Neural cell (in vitro differentiated cells): ENCODE results near the gene INPP5A.

ENCODE experiments used
- EP300 ChIP-seq: fragments of 450-650 bp; conservative IDR thresholded peaks from 2 replicates; pipeline ENCODE4 v1.6.1; 2014; ENCODE audit warnings: antibody characterized with exemption, mild to moderate bottlenecking, moderate library complexity; ENCODE audit not compliant: poor library complexity, severe bottlenecking
- EZH2 ChIP-seq: fragments of 200-600, 300-800 bp; shearing (Covaris generic), sonication (generic); IDR thresholded peaks from 2 replicates; pipeline ENCODE4 v1.6.1; 2014; ENCODE audit warnings: antibody characterized with exemption, low read length, borderline replicate concordance, mild to moderate bottlenecking; ENCODE audit not compliant: insufficient read depth, poor library complexity, severe bottlenecking

DNA sequence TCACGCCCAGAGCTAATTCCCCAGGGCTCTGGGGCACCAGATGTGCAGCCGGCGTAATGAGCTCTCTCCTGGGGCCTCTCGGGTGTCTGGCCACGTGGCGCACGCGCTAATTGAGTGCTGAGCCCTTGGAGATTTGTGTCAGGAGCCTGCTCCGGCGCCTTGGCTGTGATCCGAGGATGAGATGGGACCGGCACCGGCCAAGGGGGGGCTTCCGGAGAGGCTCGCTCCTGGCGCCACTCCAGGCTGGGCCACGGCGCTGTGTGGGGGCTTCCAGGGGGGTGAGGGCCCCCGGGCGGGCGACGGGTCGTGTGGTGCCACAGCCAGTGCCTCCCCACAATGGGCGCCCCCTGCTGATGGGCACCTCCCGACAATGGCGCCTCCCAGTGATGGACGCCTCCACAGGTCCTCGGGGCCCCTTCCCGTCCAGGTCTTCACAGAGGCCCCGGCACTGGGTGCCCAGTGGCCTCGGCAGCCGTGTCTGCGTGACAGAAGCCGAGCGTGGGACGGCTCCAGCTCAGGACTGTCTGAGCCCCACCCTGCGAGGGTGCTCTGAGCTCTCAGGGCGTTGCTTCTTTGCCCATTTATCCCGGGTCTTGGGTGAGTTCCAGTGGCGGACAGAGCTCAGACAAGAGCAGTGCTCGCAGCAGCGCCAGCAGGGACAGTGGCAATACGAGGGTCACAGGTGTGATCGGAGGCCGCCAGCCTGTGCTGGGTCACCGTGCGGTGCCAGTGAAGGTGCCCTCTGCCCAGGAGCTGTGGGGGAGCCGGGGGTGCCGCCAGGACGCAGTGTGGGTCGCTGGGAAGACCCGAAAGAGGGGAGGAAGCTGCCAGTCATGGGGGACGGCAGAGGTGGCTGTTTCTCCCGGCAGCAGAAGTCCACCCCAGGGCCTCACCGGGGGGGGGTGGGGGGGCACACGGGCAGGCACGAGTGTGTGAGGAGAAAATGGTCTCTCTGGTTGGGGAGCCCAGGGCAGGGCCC is 256.6 kb downstream of the INPP5A start:
- TF ChIP-seq EP300 = no peak
- no peak for TF ChIP-seq EZH2
